ENCODE measurements around the gene TRA2A. TPM values are rescaled to one million over a fixed set of nuclear protein-coding genes. Genes with fewer than 3 reads are reported as not detected.
A peak's percentile ranks its signal among the peaks of the same experiment; 100 is the strongest.

TRA2A gene
- total and polyA plus RNA-seq, 2 of the 13 experiments (the other 11 are each of a cell fraction or from before 2014, with no cell fraction given), result 39.1 to 41.6 TPM

DNA sequence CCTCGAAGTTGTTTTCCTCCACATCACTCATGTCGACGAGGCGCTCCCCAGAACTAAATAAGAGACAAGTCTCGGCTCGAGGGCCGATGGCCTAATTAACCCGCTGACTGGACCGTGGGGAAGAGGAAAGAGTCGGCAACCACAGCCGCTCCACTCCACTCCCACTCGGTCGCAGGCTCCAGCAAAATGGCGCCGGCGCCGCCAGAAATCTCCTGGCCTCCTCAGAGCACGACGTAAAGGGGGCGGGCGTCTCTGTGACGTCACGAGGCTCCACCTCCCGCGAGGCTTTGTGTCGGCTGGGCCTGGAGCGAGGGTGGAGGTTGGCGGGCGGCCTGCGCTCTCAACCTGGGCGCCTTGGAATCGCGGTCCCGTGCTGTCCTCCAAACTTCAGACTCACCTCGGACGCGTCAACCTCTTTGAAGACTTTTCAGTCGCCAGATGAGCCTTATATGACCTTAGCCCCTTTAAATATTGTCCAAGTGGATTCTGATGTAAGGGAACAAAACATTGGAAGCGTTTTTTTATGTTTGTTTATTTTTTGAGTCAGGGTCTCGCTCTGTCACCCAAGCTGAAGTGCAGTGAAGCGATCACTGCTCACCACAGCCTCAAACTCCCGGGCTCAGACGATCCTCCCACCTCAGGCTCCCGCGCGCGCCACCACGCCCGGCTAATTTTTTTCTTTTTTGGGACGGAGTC is at the start of gene TRA2A (continued):
- TF ChIP-seq KDM3A (CRISPR knock-in tag; IDR thresholded peaks at IDR 0.05; ENCODE audit: low read depth), result 0 out of 2 replicates have a peak, but pooled peaks have one; percentile 23
- no peak for TF ChIP-seq TBX3 (IDR thresholded peaks at IDR 0.05; ENCODE audit: borderline replicate concordance)
- TF ChIP-seq, protein P1, sequence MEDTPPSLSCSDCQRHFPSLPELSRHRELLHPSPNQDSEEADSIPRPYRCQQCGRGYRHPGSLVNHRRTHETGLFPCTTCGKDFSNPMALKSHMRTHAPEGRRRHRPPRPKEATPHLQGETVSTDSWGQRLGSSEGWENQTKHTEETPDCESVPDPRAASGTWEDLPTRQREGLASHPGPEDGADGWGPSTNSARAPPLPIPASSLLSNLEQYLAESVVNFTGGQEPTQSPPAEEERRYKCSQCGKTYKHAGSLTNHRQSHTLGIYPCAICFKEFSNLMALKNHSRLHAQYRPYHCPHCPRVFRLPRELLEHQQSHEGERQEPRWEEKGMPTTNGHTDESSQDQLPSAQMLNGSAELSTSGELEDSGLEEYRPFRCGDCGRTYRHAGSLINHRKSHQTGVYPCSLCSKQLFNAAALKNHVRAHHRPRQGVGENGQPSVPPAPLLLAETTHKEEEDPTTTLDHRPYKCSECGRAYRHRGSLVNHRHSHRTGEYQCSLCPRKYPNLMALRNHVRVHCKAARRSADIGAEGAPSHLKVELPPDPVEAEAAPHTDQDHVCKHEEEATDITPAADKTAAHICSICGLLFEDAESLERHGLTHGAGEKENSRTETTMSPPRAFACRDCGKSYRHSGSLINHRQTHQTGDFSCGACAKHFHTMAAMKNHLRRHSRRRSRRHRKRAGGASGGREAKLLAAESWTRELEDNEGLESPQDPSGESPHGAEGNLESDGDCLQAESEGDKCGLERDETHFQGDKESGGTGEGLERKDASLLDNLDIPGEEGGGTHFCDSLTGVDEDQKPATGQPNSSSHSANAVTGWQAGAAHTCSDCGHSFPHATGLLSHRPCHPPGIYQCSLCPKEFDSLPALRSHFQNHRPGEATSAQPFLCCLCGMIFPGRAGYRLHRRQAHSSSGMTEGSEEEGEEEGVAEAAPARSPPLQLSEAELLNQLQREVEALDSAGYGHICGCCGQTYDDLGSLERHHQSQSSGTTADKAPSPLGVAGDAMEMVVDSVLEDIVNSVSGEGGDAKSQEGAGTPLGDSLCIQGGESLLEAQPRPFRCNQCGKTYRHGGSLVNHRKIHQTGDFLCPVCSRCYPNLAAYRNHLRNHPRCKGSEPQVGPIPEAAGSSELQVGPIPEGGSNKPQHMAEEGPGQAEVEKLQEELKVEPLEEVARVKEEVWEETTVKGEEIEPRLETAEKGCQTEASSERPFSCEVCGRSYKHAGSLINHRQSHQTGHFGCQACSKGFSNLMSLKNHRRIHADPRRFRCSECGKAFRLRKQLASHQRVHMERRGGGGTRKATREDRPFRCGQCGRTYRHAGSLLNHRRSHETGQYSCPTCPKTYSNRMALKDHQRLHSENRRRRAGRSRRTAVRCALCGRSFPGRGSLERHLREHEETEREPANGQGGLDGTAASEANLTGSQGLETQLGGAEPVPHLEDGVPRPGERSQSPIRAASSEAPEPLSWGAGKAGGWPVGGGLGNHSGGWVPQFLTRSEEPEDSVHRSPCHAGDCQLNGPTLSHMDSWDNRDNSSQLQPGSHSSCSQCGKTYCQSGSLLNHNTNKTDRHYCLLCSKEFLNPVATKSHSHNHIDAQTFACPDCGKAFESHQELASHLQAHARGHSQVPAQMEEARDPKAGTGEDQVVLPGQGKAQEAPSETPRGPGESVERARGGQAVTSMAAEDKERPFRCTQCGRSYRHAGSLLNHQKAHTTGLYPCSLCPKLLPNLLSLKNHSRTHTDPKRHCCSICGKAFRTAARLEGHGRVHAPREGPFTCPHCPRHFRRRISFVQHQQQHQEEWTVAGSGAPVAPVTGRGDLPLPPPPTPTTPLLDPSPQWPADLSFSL (CRISPR knock-in tag; IDR thresholded peaks at IDR 0.05), result no peak
- TF ChIP-seq, protein P2, sequence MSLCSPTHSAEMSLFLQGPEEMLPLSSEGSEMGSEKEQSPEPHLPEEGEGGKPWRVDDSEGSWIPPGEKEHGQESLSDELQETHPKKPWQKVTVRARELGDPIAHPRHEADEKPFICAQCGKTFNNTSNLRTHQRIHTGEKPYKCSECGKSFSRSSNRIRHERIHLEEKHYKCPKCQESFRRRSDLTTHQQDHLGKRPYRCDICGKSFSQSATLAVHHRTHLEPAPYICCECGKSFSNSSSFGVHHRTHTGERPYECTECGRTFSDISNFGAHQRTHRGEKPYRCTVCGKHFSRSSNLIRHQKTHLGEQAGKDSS (CRISPR knock-in tag; IDR thresholded peaks at IDR 0.05; ENCODE audit: borderline replicate concordance, low read depth), result no peak
- TF ChIP-seq, protein P3, sequence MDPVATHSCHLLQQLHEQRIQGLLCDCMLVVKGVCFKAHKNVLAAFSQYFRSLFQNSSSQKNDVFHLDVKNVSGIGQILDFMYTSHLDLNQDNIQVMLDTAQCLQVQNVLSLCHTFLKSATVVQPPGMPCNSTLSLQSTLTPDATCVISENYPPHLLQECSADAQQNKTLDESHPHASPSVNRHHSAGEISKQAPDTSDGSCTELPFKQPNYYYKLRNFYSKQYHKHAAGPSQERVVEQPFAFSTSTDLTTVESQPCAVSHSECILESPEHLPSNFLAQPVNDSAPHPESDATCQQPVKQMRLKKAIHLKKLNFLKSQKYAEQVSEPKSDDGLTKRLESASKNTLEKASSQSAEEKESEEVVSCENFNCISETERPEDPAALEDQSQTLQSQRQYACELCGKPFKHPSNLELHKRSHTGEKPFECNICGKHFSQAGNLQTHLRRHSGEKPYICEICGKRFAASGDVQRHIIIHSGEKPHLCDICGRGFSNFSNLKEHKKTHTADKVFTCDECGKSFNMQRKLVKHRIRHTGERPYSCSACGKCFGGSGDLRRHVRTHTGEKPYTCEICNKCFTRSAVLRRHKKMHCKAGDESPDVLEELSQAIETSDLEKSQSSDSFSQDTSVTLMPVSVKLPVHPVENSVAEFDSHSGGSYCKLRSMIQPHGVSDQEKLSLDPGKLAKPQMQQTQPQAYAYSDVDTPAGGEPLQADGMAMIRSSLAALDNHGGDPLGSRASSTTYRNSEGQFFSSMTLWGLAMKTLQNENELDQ (CRISPR knock-in tag; IDR thresholded peaks at IDR 0.05; ENCODE audit: borderline replicate concordance), result no peak
- 0 out of 2 replicates have a peak, but pooled peaks have one; percentile 65 for TF ChIP-seq SP5 (CRISPR knock-in tag; IDR thresholded peaks at IDR 0.05; ENCODE audit: borderline replicate concordance, low read depth)
- TF ChIP-seq THYN1 (CRISPR knock-in tag; IDR thresholded peaks at IDR 0.05; ENCODE audit: borderline replicate concordance, low read depth), result no peak
- no peak for TF ChIP-seq RBM22 (optimal IDR thresholded peaks at IDR 0.05; ENCODE audit: low read length)
- TF ChIP-seq ZMYM3 (CRISPR knock-in tag; IDR thresholded peaks at IDR 0.05), result no peak; the same call in 1 of the 2 replicates
- no peak; the same call in 1 of the 2 replicates for TF ChIP-seq ZNF431 (CRISPR knock-in tag; IDR thresholded peaks at IDR 0.05; ENCODE audit: borderline replicate concordance, low read depth)
- TF ChIP-seq CREM (IDR thresholded peaks at IDR 0.05), result peak; percentile 94
- TF ChIP-seq CREM (CRISPR knock-in tag; IDR thresholded peaks at IDR 0.05), result 0 out of 2 replicates have a peak, but pooled peaks have one; percentile 52
- peak; percentile 95 for TF ChIP-seq ZSCAN21 (CRISPR knock-in tag; IDR thresholded peaks at IDR 0.05; ENCODE audit: borderline replicate concordance)
- TF ChIP-seq PAF1 (CRISPR knock-in tag; IDR thresholded peaks at IDR 0.05), result no peak
- TF ChIP-seq, protein P4, sequence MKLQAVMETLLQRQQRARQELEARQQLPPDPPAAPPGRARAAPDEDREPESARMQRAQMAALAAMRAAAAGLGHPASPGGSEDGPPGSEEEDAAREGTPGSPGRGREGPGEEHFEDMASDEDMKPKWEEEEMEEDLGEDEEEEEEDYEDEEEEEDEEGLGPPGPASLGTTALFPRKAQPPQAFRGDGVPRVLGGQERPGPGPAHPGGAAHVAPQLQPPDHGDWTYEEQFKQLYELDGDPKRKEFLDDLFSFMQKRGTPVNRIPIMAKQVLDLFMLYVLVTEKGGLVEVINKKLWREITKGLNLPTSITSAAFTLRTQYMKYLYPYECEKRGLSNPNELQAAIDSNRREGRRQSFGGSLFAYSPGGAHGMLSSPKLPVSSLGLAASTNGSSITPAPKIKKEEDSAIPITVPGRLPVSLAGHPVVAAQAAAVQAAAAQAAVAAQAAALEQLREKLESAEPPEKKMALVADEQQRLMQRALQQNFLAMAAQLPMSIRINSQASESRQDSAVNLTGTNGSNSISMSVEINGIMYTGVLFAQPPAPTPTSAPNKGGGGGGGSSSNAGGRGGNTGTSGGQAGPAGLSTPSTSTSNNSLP (IDR thresholded peaks at IDR 0.05; ENCODE audit: low read depth, low read length), result no peak
- peak; percentile 83 for TF ChIP-seq SRY (CRISPR knock-in tag; IDR thresholded peaks at IDR 0.05)
- TF ChIP-seq ZNF598 (CRISPR knock-in tag; IDR thresholded peaks at IDR 0.05; ENCODE audit: borderline replicate concordance), result no peak
- TF ChIP-seq ZFX (CRISPR knock-in tag; IDR thresholded peaks at IDR 0.05; ENCODE audit: low read depth), result peak; percentile 94

Measured in HepG2 (cell line).